CD4-positive, alpha-beta T cell treated with Interleukin-6 for 4 hours (primary cell): Measurements from ENCODE around the gene CBX4.
A peak's percentile ranks its signal among the peaks of the same experiment; 100 is the strongest.

Source experiments
- DNase-seq: peaks from one replicate; pipeline ENCODE4 v3.0.0-alpha.2; 2020; ENCODE audit warnings: mixed read lengths

CBX4 gene

DNA sequence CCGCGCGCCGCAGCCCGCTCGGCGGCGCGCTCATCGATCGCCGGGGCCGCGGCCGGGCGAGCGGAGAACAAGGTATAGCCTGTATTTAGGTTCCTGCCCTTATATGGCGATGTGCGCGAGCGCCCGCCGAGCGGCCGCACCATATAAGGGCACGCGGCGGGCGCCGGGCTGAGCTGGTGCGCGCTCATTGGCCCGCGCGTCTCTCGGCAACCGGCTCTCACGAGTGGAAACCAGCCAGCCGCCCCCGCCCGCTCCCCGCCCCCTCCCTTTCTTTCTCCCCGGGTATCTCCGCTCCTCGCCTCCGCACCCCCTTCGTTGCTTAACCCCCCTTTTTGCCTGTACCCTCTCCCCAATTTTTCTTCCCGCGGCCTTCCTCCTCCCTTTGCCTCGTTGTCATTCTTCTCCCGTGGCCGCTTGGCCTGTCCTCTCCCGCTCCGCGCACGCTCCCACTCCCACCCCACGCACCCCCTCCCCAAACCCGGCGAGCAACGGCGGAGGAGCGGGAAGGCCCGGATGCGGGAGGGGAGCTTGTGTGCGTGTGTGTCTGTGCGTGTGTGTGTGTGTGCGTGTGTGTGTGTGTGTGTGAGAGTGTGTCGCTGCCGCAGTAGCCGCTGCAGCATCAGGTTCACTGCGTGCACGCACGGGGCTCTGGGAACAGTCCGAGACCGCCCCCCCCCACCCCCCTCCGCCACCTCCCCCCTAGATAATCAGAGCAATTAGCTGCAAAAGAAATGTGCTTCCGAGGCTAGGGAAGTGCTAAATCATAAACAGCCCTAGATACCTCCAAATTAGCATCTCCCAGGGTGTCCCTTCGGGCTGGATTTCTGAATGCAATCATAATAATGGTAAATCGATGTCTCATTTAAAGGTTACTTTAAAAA is 28.9 kb downstream of the CBX4 start:
- peak; percentile 86 for DNase-seq

DNA sequence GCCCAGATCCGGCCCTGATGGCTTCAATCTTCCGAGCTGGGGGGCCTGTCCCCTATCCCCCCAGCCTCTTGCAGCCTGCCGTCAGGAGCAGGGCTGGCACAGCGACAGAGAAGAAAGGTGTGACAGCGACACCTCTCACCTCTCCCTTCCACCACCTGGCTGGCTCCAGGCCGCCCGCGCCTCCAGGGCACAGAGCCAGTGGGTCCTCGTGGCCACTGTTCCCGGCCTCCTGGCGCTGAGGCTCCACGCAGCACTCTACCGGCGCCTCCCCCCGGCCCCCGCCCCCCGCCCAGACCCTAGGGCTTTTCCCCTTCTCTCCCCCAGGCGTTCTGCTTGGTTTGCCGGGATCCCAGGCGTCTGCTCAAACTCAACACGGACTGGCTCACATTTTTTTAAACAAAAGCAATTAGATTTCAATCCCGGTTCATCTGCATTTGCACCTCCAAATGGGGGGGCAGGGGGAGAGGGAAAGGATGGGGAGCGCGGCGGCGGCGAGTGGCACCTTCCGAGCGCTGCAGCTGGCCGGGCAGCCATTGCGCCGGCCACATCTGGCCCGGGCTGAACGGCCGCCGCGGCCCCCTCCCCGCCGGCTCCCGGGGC is 29.6 kb downstream of the CBX4 start:
- no peak for DNase-seq

GRCh38 chr17:79808763-79809529 is 30.3 kb downstream of the CBX4 start:
- DNase-seq: no peak

DNA sequence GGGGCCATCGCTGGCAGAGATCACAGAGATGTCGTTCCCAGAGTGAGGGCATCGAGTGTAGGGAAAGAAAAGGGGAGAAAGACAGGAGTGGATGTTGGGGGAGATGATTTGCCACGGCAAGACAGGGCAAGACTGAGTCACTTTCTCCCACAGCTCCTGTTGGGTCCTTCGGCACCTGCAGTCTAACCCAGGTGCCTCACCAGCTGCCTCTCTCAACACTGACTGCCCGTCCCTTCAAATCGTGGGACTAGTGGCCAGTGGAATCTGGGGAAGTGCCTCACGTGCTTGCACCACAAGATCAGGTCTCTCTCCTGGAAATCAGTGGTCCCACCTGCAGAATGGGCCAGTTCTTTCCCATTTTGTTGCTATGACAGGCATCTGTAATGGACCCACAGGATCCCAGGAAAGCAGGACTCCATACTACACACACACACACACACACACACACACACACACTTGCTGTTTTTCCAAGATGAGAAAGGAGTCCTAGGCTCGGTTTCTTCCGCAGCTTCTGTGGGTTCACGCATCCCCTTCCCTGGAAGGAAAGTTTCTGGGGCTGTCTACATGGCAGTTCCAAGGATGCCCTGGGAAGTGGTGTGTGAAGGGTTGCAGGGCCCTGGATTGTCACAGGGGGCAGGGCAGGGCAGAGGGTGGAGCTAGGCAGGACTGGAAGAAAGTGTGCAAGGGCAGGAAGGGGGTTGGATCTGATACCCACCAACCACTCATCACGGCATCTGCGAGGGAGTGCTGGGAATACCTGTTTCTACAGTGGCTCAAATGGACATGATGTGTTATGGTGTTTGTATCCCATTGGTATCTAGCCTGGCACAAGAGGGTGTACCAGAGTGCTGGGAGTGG is 32.1 kb downstream of the CBX4 start:
- no peak for DNase-seq

DNA sequence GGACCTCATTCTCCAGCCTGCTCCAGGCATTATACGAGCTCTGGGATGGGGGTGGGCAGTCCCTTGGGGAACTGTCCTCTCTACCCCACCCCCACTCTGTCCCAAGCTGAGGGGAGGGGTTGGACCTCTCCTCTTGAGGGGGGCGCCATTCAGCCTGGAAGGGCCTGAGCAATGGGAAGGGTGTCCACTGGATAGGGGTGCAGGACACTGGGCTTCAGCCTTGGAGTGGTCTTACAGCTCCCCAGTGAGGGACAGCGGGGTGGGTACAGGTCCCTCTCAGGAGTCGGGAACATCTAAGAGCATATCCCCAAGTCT is 32.8 kb downstream of the CBX4 start:
- DNase-seq: no peak

DNA sequence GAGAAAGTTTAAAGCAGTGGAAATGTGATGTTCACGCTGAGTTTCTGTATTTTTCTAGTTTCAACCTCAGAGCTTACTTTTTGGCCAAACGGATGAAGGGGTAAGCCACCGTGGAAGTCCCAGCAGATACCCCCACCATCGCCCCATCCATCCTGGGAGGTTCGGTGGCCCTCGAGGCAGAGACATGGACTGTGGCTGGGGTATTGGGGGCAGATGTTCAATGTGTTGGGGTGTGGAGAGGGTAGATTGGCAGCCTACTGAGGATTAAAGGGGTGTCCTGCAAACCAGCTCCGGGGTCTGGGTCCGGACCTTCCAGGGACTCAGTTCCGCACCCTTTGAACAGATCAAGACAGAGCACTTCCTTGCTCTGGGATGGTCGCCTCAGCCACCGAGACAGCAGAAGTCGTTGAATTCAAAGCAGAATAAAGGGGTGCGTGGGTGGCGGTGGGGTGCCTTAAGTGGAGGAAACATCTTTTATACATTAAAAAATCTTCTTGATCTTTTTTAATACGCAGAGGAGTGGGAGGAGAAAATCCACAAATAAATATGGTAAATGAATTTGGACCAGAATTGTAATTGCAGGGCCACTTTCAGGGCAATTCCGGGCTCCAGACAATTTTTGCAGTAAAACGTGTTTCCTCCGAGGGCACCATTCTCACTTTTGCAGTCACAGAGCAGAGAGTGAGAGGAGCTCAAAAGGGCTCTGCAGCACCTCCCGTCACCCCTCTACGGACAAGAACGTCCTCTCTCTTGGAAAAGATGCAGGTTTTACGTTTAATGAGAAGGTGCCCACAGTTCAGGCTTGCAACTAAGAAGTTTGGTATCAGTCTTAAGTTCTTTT is 34.2 kb downstream of the CBX4 start:
- DNase-seq: no peak

DNA sequence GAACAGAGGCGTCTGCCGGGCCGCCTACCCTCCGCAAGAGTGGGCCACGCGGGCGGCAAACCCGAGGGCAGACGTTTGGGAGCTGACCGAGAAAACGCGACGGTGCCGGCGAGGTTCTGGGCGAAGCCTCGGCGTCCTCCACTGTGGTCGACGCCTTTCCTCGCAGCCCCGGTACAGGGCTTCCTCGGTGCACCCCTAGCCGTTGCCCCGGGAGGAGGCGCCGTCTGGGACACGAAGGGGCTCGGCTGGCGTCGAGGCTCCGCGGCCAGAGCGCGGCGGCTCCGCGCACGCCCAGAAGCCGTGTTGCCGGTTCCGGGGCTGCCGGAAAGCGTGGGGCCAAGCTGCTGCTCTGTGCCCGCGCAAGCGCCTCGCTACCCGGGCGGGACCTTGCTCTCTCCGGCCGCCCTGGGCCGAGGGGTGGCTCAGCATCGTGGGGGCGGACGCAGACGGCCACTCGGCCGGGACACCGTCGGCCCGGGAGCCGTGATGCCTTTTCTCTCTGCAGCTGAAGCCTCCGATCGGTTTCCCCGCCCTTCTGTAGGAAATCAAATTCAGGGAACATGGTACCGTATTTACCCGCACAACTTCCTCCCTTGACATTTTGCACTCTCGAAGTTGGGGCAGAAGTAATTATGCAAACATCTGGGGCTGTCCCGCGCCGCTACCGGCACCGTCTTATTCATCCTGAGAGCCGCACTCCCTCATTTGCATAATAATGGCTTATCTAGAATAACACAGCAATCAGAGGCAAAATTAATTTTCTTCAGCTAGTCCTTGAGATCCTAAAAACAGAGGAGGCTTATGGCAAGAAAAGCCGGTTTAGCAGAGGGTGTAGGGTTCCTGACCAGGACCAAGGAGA is 35.0 kb downstream of the CBX4 start:
- DNase-seq: peak; percentile 48

DNA sequence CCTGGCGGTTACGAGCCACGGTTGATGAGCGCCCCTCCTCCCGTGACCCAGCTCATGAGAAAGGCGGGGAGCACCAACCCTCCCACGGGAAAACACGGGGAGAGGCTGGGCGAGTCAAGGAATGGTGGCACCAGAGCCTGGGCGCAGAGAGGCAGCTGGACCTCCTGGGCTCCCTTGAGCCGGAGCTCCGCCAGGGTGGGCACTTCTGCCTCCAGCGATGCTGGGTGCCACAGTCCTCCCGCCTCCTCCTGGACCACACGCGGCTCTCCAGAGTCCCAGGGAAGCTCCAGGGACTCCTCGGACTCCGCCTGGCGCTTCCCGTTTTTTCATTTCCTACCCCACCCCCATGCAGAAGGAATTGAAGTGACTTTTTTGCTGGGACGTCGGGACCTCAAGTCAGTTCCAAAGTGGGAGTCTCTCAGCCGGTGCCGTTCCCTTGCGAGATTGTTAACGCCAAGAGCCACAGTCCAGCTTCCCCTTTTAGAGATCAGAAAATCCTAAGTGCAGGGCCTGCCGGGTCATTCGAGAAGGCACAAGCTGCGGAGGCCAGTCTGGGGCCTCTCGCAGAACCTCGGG is 35.7 kb downstream of the CBX4 start:
- no peak for DNase-seq

- no peak for DNase-seq
Observed at GRCh38 chr17:79802736-79803420, 36.4 kb downstream of the CBX4 start.

- DNase-seq: no peak
Observed at GRCh38 chr17:79802039-79802735, 37.1 kb downstream of the CBX4 start.

GRCh38 chr17:79801156-79802038 is 37.8 kb downstream of the CBX4 start:
- no peak for DNase-seq

- peak; percentile 39 for DNase-seq
Observed at GRCh38 chr17:79800325-79801155, 38.7 kb downstream of the CBX4 start.

- no peak for DNase-seq
Observed at GRCh38 chr17:79799538-79800324, 39.5 kb downstream of the CBX4 start.

DNA sequence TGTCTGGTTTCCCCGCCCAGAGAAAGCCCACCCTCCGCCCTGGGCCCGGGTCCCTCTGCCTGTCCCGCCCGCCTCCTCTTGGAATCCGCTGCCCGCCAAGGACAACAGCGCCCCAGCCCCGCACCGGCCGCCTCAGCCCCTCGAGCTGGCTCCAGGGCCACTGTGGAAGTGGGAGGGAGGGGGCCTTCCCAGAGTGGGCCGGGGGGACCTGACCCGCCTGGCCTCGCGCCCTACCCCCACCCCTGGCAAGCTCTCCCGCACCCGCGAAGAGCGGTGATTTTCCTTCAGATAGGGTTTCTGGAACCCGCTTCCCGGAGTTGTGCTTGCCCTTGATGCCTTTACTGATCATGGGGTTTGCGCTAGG is 40.1 kb downstream of the CBX4 start:
- no peak for DNase-seq

DNA sequence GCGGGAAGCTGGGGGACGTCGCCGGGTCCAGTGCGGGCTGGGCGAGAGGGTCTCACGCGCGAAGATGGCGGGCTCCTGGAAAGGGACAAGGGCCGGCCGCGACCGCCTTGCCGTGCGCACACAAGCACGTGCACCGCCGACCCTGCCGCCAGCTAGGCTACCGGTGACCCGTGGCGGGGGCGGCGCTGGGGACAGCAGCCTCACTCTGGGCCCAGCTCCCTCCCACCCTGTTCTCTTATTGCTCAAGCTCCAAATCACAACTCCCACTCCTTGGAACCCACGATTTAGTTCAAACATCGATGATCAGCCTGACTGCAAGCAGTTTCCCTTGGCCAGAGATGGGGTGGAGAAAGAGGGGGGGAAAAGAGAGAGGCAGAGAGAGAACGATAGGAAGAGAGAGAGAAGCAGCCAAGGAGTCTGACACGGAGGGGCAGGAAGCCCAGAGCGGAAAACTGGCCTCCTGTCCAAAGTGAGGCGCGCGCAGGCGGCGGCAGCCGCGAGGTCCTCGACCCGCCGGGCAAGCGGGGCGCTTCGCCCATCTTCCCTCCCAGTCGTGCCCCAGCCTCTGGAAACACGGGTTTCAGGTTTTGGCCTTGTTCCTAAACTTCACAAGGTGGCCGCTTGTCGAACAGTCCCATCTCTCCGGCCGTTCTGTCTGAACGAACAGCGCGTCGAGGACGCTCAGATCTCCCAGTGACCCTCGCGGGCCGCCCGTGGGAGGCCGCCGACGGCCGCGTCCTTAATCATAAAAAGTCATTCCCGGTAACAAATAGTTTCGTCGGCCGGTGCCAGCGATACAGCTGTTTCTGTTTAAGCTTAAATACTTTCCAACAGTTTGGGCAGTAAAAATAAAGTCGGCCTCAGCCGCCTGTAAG is 40.7 kb downstream of the CBX4 start:
- no peak for DNase-seq
